GM12873 (cell line): Measurements from ENCODE around the gene ZIC1.

ENCODE experiments used
- TF ChIP-seq, protein P1 (sequence below): IDR thresholded peaks from 2 replicates; pipeline ENCODE4 v1.5.1; 2012; ENCODE audit warnings: low read depth, mild to moderate bottlenecking, moderate library complexity, low read length, control low read depth; ENCODE audit not compliant: insufficient read depth; ENCODE audit errors: missing control alignments

The ZIC1 gene

DNA sequence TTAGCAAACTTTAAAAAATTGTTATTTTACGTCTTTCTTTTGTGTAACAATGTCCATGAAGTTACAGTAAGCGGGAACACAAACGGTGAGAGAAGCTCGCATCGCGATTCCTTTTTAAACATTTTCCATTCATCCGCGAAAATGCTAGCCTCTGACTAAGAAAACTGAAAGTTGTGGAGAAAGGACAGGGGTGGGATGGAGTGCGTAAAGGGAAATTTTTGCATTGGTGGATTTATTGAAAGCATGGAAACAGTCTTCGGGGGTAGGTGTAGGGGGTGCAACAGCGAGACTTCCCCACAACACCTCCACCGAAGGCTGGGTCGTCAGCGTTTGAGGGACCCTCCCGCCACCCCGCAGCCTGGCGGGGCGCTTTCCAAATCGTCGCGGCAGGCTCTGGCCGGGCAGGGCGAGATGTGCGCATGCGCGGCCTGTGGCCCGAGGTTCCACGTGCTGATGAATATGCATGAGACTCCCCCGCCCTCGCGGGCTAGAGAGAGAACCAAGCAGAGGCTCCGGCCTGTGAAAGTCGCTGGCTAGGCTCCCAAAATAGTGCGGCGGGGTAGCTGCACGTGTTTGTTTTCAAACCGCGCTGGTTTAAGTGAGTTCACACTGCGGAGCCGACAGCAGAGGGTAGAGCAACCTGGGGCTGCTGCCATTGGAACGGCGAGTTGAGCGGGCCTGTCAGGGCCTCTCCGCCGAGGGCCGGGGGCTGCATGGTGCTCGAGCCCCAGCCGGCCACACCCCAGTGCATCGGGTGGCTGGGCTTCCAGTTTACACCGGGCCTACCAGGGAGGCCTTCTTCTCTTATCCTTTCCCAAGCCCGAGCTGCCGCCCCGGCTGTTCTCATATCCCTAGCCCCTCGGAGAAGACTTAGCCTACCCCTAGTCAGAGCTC is 9.9 kb downstream of the ZIC1 start:
- TF ChIP-seq, protein P1, sequence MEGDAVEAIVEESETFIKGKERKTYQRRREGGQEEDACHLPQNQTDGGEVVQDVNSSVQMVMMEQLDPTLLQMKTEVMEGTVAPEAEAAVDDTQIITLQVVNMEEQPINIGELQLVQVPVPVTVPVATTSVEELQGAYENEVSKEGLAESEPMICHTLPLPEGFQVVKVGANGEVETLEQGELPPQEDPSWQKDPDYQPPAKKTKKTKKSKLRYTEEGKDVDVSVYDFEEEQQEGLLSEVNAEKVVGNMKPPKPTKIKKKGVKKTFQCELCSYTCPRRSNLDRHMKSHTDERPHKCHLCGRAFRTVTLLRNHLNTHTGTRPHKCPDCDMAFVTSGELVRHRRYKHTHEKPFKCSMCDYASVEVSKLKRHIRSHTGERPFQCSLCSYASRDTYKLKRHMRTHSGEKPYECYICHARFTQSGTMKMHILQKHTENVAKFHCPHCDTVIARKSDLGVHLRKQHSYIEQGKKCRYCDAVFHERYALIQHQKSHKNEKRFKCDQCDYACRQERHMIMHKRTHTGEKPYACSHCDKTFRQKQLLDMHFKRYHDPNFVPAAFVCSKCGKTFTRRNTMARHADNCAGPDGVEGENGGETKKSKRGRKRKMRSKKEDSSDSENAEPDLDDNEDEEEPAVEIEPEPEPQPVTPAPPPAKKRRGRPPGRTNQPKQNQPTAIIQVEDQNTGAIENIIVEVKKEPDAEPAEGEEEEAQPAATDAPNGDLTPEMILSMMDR: no peak

DNA sequence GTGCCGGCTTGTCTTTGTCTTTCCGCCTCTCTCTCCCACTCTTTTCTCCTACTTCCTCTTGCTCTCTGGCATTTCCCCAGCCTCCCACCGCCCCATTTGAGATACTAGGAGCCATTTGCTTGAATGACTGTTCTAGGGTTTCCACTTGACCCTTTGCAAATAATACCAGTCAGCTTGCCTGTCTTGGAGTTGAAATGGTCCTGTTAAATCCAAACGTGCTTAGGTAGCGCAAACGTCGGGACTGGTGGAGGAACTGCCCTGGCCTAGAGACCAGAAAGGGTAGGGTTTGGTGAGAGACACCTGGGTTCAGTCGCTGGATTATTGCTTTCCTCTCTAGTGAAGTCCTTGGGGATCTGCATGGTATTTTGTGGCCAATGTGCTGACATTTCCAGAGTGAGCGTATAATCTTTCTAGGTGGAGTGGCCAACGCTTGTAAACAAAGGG is 10.6 kb downstream of the ZIC1 start:
- TF ChIP-seq, protein P1: no peak

- TF ChIP-seq, protein P1: no peak
Measured at GRCh38 chr3:147420353-147421183, 11.4 kb downstream of the ZIC1 start.

DNA sequence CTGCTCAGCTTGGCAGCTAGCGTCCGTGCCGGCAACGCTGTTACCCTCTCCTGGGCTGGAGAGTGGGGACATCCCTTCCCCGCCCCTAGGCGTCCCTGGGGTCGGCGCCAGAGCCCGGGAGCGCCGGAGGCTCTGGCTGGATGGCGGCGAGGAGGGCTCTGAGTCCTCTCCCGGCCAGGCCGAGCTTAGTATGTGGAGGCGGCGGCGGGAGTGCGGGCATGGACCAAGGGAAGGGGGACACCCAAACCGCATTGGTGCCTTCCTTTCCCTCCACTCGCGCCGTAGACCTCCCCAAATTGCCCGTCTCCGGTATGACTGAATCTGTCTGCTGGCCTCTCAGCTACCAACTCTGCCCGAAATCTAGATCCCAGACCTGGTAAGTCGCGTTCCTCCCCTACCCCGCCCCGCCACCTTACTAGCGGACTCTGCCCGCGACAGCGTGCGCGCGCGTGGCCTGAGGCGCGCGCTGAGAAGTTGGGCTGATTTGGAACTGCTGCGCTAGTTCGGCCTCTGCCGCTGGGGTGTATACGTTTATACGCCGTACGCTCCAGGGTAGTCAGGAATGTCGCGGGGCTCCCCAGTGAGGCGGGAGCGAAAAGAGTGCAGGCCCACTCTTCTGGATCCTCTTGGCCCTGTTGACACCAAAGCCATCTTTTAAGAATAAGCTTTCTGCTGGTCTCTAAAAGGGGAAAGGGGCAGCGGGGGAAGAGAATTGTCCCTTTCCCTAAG is 12.2 kb downstream of the ZIC1 start:
- TF ChIP-seq, protein P1: no peak

- TF ChIP-seq, protein P1: no peak
Measured at GRCh38 chr3:147422196-147422595, 13.0 kb downstream of the ZIC1 start.

DNA sequence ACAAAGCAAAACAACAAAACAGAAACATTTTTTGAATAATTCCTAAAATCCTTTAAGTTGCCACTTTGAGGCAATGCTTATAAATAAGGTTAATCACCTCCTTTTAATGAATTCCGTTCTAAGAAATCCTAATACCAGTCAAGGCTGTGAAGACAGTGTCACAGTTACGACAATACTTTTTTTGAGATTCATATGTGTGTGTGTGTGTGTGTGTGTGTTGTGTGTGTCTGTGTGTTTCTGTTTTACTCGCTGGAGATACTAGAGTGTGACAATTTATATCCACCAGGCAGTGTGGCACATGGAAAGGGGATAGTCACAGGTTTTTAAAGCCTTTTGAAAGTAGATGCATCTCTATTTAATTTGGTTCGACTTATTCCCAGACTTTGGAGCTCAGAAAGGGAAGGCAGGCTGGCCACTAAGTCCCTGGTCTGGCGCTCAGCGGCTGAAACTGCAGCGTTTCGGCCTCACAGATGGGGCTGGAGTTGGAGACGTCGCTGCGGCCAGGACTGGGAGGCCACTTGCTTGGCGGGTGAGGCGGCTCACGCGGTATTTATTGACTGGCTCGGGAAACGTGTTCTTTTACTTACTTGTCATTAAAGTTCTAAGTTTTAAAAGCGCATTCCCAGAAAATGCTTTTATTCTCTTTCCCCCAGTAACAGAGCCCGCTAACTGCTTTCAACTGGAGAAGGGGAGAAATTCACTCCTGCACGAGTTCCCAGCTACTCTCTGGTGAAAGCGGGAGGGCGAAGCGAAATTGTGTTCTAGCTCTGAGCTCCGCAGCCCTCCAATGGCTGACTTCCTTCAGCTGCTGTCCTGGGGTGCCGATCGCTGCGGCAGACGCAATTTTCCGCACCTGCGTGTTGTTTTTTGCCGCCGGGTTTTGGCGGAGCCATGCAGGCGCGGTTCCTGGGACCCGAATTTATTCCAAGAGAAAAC is 13.7 kb downstream of the ZIC1 start:
- TF ChIP-seq, protein P1: no peak
